ENCODE data around the gene C10orf143. TPM values are rescaled to one million over a fixed set of nuclear protein-coding genes. Genes with fewer than 3 reads are reported as not detected.

Gene C10orf143
- total and polyA plus RNA-seq, 2 of the 8 experiments (the other 6 are each of a cell fraction or from before 2014, with no cell fraction given) = 1.6 to 2.0 TPM

GRCh38 chr10:130128062-130128781 is 17.6 kb upstream of the C10orf143 start (continued):
- no peak for TF ChIP-seq CBX5 (IDR thresholded peaks at IDR 0.05; ENCODE audit: low read depth, low read length)
- TF ChIP-seq CTCF (IDR thresholded peaks at IDR 0.05; ENCODE audit: control extremely low read depth in 1 of 3, insufficient read depth in 1 of 3, low read depth in 1 of 3, low read length in 3 of 3) = no peak
- no peak for TF ChIP-seq BRCA1 (IDR thresholded peaks at IDR 0.05; ENCODE audit: low read depth, low read length)

All from H1 (cell line).